TTC549 (cell line): ENCODE results near the gene MMUT.
"Not testable (repeated sequence)": the region's sequence is repeated elsewhere in the genome, so short reads cannot be mapped to it uniquely, and the experiment has no call there.

Experiments
- FAIRE-seq: peaks from 2 replicates; lab custom pipeline; 2012; peaks lifted over from hg19 to GRCh38; lab: Jason Lieb, UNC

MMUT gene

DNA sequence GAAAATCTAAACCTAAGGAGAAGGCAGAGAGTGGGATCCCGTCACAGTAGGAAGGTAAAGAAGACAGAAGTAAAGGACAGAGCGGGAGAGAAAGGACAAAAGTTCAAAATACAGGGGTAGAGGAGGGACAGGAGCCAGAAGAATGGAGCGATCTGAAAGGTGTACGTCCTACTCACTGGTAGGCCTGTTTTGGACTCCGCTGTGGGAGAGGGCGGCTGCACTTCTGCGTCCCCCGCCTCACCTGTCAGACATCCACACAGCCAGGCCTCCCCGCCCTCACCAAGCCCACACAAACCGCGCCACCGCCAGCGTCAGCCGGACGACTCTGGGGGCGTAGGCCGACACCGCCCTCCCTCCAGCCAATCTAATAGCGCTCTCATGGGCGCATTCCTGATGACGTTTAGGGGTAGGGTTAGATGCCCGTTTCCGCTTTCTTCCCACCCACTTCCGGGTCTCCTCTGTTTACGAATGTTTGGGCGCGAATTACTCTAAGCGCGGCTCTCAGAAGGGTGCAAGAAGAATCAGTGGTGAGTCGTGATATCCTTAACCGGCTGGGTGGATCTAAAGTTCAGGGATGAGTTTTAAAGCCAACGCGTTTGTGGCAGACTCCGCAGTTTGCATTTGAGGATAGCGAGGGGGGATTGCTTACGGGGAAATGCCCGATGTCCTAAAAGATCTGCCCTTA, at the start of gene MMUT, which contains the start of gene CENPQ:
TSS of gene MMUT (minus strand) at position 327 of the 685 bp plus-strand sequence. CDS start 3,787 bp downstream, outside the sequence.
TSS of gene CENPQ (plus strand) at position 444 of the 685 bp plus-strand sequence. CDS start 6,807 bp downstream, outside the sequence.
- peak; percentile 83 for FAIRE-seq

DNA sequence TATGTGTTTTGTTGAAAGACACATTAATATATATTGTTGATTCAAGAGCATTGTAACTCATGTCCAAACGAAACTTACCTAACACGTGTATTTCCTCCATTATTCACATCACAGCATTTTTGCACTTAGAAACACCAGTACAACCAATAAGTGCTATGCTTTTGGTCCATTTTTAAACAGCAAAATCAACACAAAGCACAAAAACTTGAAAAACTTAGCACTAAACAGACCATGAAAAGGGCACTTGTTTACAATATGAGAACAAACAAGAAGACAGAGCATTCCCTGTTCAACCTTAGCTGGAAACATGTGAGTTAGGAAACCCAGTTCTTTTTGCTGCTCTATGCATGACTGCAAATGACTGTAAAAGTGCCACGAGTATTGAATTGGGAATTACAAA, 46.3 kb upstream of the MMUT start:
- no peak for FAIRE-seq

DNA sequence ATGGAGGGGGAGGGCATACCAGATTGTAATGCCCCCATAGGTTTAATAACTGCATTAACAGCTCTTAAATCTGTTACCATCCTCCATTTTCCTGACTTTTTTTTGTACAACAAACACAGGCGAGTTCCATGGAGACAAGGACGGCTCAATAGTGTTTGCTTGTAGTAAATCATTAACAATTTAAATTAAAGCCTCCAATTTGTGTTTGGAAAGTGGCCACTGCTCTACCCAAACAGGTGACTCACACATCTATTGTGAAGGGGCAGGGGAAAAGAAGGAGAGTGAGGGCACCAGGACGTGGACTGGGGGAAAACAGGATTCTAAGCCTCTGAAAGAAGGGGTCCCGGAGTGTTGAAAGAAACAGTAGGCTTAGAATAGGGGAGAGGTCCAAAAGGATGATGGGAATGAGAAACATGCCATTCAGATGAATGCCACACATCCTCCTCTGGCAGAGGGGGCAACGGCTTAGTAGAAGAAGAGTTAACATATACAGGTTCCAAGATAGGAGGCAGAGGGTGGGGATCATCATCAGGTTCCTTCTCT, 43.6 kb upstream of the MMUT start:
- FAIRE-seq = no peak

DNA sequence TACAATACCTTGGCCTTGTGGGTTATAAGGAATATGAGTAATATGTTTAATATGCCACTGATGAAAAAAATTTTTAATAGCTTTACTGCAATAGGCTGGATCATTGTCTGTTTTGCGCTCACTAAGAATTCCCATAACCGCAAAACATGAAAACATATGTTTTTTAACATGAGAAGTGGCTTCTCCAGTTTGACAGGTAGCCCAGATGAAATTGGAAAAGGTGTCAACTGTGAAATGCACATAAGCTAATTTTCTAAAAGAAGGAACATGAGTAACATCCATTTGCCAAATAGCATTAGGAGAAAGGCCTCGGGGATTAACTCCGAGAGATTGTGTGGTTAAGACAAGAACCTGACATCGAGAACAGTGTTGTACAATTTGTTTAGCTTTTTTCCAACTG, 41.6 kb upstream of the MMUT start:
- FAIRE-seq = no peak

DNA sequence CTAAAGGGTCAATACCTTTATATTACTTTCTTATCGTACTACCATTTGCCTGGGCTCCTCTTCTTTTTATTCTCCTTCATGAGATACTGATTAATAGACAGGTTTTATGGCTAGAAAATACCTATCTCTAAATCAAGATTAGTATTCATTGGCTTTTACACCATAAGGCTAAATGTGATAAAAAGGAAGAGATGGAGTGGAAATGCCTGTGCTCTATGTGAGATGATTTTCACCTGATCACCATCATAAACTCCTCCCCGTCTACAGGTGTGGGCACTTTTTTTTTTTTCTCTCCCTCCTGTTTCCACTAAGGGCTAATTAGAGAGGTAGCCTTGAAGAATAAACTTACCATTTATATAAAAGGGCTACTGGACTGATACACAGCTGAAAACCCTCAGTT, 36.6 kb upstream of the MMUT start, which contains the start of gene GLYATL3:
TSS of gene GLYATL3 (plus strand) at position 301 of the 400 bp plus-strand sequence. CDS start 12,068 bp downstream, outside the sequence.
- no peak for FAIRE-seq

DNA sequence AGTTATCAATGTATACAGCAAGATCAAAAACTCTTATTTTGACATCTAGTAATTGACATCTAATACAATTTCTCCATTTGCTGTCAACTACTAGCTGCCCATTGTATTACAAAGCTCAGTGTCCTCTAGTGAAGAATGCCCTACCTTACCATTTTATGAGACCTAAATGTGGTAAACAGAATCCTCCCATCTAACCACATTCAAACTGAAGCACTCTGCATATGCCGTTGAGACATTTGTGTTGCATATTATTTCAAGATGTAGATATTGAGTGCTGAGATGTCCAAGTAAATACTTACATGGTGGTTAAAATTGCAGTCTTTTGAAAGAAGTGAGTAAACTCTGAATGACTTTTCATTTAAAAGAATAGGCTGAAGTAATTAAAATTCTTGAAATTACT, 36.1 kb upstream of the MMUT start:
- no peak for FAIRE-seq

DNA sequence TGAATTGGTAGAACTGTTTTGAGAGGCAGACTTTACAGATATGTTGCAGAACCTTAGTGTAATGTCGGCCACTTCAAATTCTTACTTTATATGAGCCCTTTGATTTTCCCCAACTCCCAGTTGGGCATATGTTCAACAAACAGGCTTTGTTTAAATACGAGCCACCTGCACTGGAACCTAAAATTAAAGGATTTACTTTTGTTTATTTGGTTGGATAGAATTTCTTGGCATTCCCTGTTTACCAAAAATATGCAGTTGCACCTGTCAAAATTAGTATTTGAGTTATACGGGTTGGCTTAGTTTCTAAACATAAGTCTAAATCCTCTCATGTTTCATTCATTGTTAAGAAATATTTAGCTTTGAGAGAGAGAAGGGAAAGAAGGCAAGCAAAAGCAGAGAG, 34.3 kb upstream of the MMUT start:
- no peak for FAIRE-seq

DNA sequence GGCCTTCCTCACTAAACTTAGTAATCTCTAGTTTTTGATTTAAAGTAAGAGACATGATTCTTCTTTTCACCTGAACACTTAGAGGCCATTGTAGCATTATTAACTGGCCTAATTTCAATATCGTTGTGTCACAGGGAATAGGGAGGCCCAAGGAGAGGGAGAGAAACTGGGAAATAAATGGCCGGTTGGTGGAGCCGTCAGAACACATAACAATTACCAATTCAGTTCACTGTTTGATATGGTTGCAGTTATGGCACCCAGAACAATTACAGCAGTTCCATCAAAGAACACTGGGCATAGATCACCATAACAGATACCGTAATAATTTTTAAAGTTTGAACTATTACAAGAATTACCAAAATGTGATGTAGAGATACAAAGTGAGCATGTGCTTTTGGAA, 27.6 kb upstream of the MMUT start:
- no peak for FAIRE-seq

DNA sequence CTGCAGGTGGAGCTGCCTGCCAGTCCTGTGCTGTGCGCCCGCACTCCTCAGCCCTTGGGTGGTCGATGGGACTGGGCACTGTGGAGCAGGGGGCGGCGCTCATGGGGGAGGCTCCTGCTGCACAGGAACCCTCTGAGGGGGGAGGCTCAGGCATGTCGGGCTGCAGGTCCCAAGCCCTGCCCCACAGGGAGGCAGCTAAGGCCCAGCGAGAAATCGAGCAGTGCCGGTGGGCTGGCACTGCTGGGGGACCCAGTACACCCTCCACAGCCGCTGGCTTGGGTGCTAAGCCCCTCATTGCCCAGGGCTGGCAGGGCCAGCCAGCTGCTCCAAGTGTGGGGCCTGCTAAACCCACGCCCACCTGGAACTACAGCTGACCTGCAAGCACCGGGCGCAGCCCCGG, 20.3 kb upstream of the MMUT start:
- FAIRE-seq = not testable (repeated sequence)

DNA sequence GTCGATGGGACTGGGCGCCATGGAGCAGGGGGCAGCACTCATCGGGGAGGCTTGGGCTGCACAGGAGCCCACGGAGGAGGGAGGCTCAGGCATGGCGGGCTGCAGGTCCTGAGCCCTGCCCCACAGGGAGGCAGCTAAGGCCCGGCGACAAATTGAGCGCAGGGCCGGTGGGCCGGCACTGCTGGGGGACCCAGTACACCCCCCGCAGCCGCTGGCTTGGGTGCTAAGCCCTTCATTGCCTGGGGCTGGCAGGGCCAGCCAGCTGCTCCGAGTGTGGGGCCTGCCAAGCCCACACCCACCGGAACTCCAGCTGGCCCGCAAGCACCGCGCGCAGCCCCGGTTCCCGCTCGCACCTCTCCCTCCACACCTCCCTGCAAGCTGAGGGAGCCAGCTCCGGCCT, 18.8 kb upstream of the MMUT start:
- not testable (repeated sequence) for FAIRE-seq

DNA sequence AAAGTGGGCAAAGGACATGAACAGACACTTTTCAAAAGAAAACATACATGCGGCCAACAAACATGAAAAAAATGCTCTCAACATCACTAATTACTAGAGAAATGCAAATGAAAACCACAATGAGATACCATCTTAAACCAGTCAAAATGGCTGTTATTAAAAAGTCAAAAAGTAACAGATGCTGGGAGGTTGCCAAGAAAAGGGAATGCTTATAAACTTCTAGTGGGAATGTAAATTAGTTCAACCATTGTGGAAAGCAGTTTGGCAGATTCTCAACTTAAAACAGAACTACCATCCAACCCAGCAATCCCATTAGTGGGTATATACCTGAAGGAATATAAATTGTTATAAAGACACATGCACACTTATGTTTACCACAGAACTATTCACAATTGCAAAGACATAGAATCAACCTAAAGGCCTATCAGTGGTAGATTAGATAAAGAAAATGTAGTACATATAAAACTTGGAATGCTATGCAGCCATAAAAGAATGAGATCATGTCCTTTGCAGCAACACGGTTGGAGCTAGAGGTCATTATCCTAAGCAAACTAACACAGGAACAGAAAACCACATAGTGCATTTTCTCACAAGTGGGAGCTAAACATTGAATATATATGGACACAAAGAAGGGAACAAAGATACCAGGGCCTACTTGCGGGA, 16.4 kb upstream of the MMUT start:
- FAIRE-seq = no peak

DNA sequence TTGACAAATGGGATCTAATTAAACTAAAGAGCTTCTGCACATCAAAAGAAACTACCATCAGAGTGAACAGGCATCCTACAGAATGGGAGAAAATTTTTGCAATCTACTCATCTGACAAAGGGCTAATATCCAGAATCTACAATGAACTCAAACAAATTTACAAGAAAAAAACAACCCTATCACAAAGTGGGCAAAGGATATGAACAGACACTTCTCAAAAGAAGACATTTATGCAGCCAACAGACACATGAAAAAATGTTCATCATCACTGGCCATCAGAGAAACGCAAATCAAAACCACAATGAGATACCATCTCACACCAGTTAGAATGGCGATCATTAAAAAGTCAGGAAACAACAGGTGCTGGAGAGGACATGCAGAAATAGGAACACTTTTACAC, 13.5 kb upstream of the MMUT start:
- not testable (repeated sequence) for FAIRE-seq

DNA sequence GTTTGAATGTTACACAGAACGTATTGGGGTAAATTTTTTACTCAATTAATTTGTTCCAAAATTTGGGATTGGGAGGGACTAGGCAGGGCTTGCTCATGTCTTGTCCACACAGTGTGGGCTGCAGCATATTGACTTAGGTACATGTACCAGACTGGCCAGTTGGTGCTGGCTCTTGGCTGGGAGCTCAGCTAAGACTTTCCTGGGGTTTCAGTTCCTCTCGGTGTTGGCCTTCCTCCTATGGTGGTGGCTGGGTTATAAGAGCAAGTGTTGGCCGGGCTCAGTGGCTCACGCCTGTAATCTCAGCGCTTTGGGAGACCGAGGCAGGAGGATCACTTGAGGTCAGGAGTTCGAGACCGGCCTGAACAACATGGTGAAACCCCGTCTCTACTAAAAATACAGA, 5.0 kb upstream of the MMUT start:
- FAIRE-seq = no peak

DNA sequence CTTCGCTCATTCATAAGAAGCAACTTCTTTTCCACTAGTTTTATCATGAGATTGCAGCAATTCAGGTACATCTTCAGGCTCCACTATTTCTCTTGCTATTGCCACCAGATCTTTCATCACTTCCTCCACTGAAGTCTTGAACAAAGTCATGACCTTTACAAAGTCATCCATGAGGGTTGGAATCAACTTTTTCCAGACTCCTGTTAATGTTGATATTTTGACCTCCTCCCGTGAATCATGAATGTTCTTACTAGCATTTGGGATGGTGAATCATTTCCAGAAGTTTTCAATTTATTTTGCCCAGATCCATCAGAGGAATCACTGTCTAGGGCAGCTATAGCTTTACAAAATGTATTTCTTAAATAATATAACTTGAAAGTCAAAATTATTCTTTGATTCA, 1.6 kb upstream of the MMUT start:
- FAIRE-seq = no peak

DNA sequence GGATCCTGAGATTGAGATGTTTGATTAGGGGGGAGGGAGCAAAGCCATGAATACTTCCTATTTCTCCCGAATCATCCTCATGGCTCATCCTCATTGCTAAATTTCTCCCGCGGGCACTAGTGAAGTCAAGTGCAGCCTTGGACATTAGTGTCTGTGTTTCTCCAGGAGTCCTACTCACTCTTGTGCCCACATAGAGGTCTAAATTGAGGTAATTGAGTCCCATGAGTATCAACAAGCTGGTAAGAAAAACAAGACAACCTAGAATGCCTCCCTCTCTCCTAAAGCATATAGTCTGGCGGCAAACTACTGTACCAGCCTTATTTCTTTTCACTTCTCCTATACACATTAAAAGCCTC, 537 bp upstream of the MMUT start:
- no peak for FAIRE-seq

DNA sequence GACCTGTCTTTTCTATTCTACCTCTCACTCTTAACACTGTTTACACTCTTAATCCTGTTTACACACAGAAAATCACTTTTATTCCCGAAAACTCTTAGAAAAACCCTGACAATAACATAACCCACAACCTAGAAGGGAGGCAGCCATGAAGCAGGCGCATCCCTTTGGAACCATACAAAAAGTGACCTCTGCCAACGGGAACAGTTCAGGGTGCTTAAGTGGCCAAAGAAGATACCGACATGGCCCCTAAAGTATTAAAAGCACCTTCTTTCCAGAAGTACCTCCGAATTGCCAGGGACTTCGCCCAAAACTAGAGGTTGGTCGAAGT, 490 bp downstream of the MMUT start:
- FAIRE-seq = no peak

DNA sequence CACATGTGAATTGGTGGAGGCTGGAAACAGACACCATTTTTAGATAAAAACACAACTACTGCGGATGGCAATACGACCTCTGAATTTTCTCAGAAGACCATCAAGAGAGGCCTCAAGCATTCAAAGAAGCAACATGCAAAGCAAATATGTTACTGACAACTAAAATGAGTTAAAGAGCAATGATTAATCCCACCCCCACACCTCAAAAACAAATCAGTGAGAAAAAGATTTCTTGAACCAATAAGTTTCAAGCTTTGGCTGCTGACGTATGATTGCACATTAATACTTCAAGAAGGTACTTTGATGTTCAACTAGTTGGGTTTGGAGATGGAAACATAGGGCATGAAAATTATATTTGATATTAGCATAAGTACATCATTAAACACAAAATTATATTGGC, 982 bp downstream of the MMUT start:
- no peak for FAIRE-seq

DNA sequence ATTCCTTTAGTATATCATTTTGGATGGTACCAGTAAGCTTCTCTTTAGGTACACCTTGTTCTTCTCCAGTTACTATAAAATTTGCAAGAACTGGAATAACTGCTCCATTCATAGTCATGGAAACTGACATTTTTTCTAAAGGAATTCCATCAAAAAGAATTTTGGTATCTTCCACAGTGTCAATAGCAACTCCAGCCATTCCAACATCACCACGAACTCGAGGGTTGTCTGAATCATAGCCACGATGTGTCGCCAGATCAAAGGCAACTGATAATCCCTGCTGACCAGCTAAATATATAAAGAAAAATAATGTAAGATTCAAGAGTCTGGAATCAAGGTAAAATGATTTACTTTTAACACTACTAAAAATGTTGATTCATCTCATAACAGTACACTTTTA, 5.3 kb downstream of the MMUT start:
- no peak for FAIRE-seq

DNA sequence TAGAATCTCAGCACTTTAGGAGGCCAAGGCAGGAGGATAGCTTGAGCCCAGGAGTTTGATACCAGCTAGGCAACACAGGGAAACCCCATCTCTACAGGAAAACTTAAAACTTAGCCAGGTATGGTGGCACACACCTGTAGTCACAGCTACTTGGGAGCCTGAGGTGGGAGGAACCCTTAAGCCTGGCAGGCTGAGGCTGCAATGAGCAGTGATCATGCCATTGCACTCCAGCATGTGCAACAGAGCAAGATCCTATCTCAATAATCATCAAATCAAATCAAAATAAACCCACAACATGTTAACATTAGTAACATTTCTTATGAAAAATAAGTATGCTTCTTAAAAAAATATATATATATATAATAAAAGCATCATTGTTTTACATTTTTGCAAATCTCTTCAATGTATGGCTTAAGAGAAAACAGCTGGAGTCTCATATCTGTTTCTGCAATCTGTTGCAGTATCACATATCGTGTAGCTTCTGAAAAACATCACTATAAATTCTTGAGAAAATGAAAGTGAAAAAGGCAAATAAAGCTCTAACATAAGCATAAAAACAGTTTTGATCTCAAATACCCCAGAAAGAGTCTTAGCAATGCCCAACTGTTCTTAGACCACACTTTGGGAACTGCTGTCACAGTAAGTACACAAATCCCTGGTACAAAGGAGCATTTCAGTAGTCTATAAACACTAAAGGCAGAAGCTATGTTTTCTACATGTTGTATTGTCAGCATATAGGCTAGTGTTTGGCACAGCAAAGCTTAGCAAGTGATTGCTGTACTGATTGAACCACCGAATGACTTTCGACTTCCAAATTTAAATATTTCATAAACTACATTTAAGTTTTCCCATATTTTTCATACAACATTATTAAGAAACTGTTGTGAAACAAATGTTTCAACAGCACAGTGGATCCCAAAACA, 8.0 kb downstream of the MMUT start:
- no peak for FAIRE-seq

DNA sequence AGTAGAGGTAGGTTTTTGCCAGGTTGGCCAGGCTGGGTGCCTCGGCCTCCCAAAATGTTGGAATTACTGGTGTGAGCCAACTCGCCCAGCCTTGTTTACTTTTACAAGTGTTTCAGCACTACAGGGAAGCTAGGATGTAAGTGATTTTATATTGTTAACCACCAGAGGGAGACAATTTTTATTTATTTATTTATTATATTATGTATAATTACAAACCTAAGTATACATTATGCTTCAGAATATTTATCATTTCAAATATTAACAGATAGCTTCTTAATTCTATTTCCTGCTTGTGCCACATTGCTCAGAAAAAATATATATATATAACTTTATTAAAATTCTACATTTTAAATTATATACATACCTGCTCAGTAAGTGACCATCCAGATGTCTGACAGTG, 9.8 kb downstream of the MMUT start:
- FAIRE-seq = no peak

DNA sequence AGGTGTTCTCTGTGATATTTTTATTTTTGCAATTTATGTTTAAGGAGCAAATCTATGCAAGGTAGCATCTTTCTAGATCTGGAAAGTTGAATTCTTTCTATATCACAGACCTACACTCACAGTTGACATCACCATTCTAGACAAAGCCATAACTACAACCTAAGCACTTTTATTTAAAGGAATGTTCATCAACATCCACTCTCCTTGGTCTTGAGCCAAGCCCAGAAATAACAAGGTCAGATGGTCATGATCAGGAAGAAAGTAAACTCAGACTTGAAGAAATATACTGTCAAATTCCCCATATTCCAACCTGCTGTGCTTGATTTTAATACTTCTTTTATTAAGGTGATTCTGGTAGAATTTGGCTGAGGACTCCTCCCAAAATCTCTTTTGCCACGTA, 32.2 kb downstream of the MMUT start:
- no peak for FAIRE-seq

DNA sequence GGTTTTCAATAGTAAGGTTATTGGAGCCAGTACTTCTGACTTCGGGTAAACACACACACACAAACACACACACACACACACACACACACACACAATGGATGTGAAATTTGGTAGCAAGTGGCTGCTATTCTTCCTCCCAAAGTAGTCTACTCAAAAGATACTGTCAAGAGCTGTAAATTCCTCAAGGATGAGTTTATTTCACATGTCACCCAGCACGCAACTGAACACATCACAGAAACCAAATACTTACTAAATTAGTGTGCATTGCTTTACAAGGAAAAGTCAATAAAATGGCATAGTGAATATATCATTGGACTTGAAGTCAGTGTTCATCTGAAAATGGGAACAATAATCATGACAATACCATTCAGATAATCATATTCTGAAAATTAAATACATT, 32.9 kb downstream of the MMUT start:
- no peak for FAIRE-seq

DNA sequence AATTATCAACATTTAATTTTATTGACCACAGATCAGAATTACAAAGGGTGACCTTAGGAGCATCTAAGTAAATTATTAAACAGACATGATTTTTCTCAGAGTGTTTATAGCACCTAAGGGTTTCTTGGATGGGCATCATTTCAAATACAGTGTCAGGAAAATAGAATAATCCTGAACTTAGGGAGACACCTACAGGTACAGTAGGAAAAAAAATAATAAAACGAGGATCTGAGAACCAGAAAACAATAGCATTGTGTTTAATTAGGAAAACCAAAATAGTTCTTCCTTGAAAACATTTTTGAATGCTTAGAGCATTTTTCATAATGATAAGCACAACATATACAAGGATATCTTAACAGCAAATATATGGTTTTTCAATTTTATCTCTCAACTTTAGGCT, 39.2 kb downstream of the MMUT start:
- FAIRE-seq = no peak
